PC-9 (cell line): ENCODE data around the gene PTH1R. TPM values are rescaled to one million over a fixed set of nuclear protein-coding genes. Genes with fewer than 3 reads are reported as not detected.

Source experiments
- BruUV-seq: library from RNA; stranded (reverse); fragments of 400-500 nt; replicated peaks from 2 replicates; lab custom pipeline; 2021; lab: Mats Ljungman, UMichigan
- CTCF ChIA-PET: fragments of 300-600 bp; sonication (Branson Sonifier 250); formaldehyde crosslinking; loops from one replicate; lab custom pipeline; 2022; ENCODE audit warnings: antibody characterized with exemption; lab: Charles Lee
- POLR2A ChIA-PET: fragments of 300-600 bp; sonication (Branson Sonifier 250); formaldehyde crosslinking; loops from one replicate; lab custom pipeline; 2022; ENCODE audit warnings: antibody characterized with exemption; ENCODE audit not compliant: unreplicated experiment; lab: Charles Lee
- DNase-seq, 2 experiments: peaks; one replicate each; pipeline versions ENCODE4 v3.0.0 to v3.0.0-alpha.2; 2015 to 2022; ENCODE audit warnings: mixed read lengths in 1 of 2
- H2AFZ ChIP-seq: fragments of 200-600 bp; sonication (generic); 2 replicates; pipeline ENCODE4 v1.8.1; 2017; ENCODE audit warnings: antibody characterized with exemption
- H3F3A ChIP-seq: fragments of 200-600 bp; sonication (generic); 2 replicates; pipeline ENCODE4 v1.8.1; 2017; ENCODE audit warnings: antibody characterized with exemption, mild to moderate bottlenecking, low read depth; ENCODE audit not compliant: insufficient read depth
- H3K27ac ChIP-seq: fragments of 200-600 bp; sonication (generic); 2 replicates; pipeline ENCODE4 v1.6.1; 2016; ENCODE audit warnings: mixed run types
- H3K27me3 ChIP-seq: fragments of 200-600 bp; sonication (generic); 2 replicates; pipeline ENCODE4 v1.6.1; 2016; ENCODE audit warnings: low read depth, mixed run types; ENCODE audit not compliant: insufficient read depth
- H3K36me3 ChIP-seq: fragments of 200-600 bp; sonication (generic); 2 replicates; pipeline ENCODE4 v1.6.1; 2016; ENCODE audit warnings: low read depth, mixed run types
- H3K4me1 ChIP-seq: fragments of 200-600 bp; sonication (generic); replicated peaks from 2 replicates; pipeline ENCODE4 v1.6.1; 2016; ENCODE audit warnings: mixed run types; ENCODE audit not compliant: insufficient read depth
- H3K4me2 ChIP-seq: fragments of 200-600 bp; sonication (generic); 2 replicates; pipeline ENCODE4 v1.6.1; 2017; ENCODE audit warnings: mixed run types
- H3K4me3 ChIP-seq: fragments of 200-600 bp; sonication (generic); 2 replicates; pipeline ENCODE4 v1.6.1; 2016; ENCODE audit warnings: mixed run types
- H3K79me2 ChIP-seq: fragments of 200-600 bp; sonication (generic); 2 replicates; pipeline ENCODE4 v1.6.1; 2017; ENCODE audit warnings: low read depth, mixed run types
- H3K9me2 ChIP-seq: fragments of 200-600 bp; sonication (generic); 2 replicates; pipeline ENCODE4 v1.8.1; 2017; ENCODE audit warnings: mild to moderate bottlenecking; ENCODE audit not compliant: insufficient read depth
- H3K9me3 ChIP-seq: fragments of 200-600 bp; sonication (generic); 2 replicates; pipeline ENCODE4 v1.8.1; 2016; ENCODE audit warnings: low read depth; ENCODE audit not compliant: insufficient read depth
- H4K20me1 ChIP-seq: fragments of 200-600 bp; sonication (generic); 2 replicates; pipeline ENCODE4 v1.8.1; 2017; ENCODE audit not compliant: insufficient read depth
- EZH2 ChIP-seq: fragments of 200-600 bp; sonication (generic); IDR thresholded peaks from 2 replicates; pipeline ENCODE4 v1.8.0; 2017; ENCODE audit warnings: antibody characterized with exemption, low read depth
- intact Hi-C: fragments of 100-400 bp; cut with micrococcal nuclease; formaldehyde crosslinking; loops from one replicate; pipeline ENCODE4 v1.10.0; 2022; ENCODE audit not compliant: unreplicated experiment
- total RNA-seq: library from RNA; stranded (reverse); gene quantifications from 2 replicates; pipeline ENCODE4 v1.2.3, GENCODE V29; 2021
- TF ChIP-seq, protein P1 (sequence below): fragments of 200-600 bp; sonication (generic); conservative IDR thresholded peaks from 2 replicates; pipeline ENCODE4 v1.6.1; 2017; ENCODE audit warnings: mixed run types, antibody characterized with exemption, mild to moderate bottlenecking, moderate library complexity

PTH1R gene
- total RNA-seq, 1 experiment from 2014 or later: not detected

DNA sequence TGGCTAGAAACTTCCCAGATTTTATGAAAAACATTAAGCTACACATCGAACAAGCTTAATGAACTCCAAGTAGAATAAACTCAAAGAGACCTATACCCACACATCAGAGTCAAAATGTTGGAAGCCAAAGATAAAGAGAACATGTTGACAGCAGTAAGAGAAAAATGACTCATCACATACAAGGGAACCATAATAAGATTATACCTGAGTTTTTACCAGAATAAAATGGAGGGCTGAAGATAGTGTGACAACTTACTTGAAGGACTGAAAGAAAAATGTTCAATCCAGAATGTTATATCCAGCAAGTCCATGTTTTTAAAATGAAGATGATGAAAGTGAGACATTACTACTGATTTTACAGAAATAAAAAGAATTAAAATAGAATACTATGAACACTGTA lies 37.0 kb upstream of the PTH1R start:
- Histone ChIP-seq H3K27me3 (no peaks in the 10 kb centered on the region), H3K79me2 (no peaks in the 10 kb centered on the region), H3K4me3 (no peak overlapping the region), H3K4me2 (no peak overlapping the region), H3F3A (no peaks in the 10 kb centered on the region), H4K20me1 (no peaks in the 10 kb centered on the region), H3K36me3 (no peaks in the 10 kb centered on the region), H3K9me3 (peaks cover 10% of the 10 kb centered on the region; the same call in 1 of the 2 replicates), H3K4me1 (no peaks in the 10 kb centered on the region), H3K27ac (no peak overlapping the region), H3K9me2 (no peaks in the 10 kb centered on the region), H2AFZ (no peak overlapping the region)
- no peak for DNase-seq
- TF ChIP-seq EZH2: no peak
- TF ChIP-seq, protein P1, sequence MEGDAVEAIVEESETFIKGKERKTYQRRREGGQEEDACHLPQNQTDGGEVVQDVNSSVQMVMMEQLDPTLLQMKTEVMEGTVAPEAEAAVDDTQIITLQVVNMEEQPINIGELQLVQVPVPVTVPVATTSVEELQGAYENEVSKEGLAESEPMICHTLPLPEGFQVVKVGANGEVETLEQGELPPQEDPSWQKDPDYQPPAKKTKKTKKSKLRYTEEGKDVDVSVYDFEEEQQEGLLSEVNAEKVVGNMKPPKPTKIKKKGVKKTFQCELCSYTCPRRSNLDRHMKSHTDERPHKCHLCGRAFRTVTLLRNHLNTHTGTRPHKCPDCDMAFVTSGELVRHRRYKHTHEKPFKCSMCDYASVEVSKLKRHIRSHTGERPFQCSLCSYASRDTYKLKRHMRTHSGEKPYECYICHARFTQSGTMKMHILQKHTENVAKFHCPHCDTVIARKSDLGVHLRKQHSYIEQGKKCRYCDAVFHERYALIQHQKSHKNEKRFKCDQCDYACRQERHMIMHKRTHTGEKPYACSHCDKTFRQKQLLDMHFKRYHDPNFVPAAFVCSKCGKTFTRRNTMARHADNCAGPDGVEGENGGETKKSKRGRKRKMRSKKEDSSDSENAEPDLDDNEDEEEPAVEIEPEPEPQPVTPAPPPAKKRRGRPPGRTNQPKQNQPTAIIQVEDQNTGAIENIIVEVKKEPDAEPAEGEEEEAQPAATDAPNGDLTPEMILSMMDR: no peak
- CTCF ChIA-PET: no interaction called here
- POLR2A ChIA-PET: no interaction called here
- intact Hi-C loops: no loop called here
- no TSS peak for BruUV-seq

- Histone ChIP-seq H3K27me3 (no peaks in the 10 kb centered on the region), H3K79me2 (no peaks in the 10 kb centered on the region), H3F3A (no peaks in the 10 kb centered on the region), H4K20me1 (no peaks in the 10 kb centered on the region), H3K27ac (no peak overlapping the region), H3K4me1 (0 out of 2 replicates have a peak, but pooled peaks cover 5% of the 10 kb centered on the region), H2AFZ (no peak overlapping the region), H3K4me3 (no peak overlapping the region), H3K9me3 (0 out of 2 replicates have a peak, but pooled peaks cover 6% of the 10 kb centered on the region), H3K9me2 (no peaks in the 10 kb centered on the region), H3K36me3 (no peaks in the 10 kb centered on the region), H3K4me2 (no peak overlapping the region)
- intact Hi-C loops: no loop called here
- no peak for DNase-seq
- POLR2A ChIA-PET: no interaction called here
- TF ChIP-seq, protein P1: no peak
- TF ChIP-seq EZH2: no peak
- CTCF ChIA-PET: no interaction called here
- BruUV-seq: no TSS peak
Measured at GRCh38 chr3:46843508-46843907, 34.0 kb upstream of the PTH1R start.

DNA sequence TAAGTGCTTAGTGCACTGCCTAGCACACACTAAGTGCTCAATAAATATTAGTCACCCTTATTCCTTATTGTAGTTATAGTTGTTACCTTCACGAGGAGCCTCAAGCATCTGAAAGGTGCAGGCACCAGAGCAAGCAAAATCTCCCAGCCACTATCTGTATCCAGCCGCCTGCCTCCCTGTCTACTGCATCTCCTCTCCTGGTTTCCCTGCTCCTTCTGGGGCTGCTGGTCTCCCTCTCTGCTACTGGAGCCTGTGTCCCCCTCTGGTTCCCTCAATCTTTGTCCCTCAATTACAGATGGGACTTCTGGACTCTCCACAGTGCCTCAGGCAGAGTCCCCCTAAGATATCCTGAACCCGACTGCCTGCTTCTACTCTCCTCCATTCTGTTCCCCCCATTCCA lies 33.1 kb upstream of the PTH1R start:
- intact Hi-C loops: no loop called here
- CTCF ChIA-PET: no interaction called here
- no TSS peak for BruUV-seq

More for the DNA sequence above, 33.1 kb upstream of the PTH1R start:
- Histone ChIP-seq H3K4me3 (no peak overlapping the region), H3K4me1 (0 out of 2 replicates have a peak, but pooled peaks cover 5% of the 10 kb centered on the region), H3K27ac (no peak overlapping the region), H3K4me2 (no peak overlapping the region), H4K20me1 (no peaks in the 10 kb centered on the region), H3K9me3 (0 out of 2 replicates have a peak, but pooled peaks cover 6% of the 10 kb centered on the region), H3K79me2 (no peaks in the 10 kb centered on the region), H3K9me2 (no peaks in the 10 kb centered on the region), H2AFZ (no peak overlapping the region), H3K36me3 (no peaks in the 10 kb centered on the region), H3F3A (no peaks in the 10 kb centered on the region), H3K27me3 (no peaks in the 10 kb centered on the region)
- DNase-seq: no peak
- TF ChIP-seq, protein P1: no peak
- TF ChIP-seq EZH2: no peak
- POLR2A ChIA-PET: no interaction called here
